Stimulated activated CD8-positive, alpha-beta memory T cell treated with anti-CD3 and anti-CD28 coated beads, Interleukin-4, amount 100 ng/mL, for 4 hours (primary cell): ENCODE data around the gene GRHPR.
"Not testable (repeated sequence)": the region's sequence is repeated elsewhere in the genome, so short reads cannot be mapped to it uniquely, and the experiment has no call there.

Source experiments
- DNase-seq, 2 donors: peaks; one replicate each; pipeline ENCODE4 v3.0.0-alpha.2; 2020; ENCODE audit warnings: low read depth in 2 of 2, low spot score in 1 of 2

Gene GRHPR

DNA sequence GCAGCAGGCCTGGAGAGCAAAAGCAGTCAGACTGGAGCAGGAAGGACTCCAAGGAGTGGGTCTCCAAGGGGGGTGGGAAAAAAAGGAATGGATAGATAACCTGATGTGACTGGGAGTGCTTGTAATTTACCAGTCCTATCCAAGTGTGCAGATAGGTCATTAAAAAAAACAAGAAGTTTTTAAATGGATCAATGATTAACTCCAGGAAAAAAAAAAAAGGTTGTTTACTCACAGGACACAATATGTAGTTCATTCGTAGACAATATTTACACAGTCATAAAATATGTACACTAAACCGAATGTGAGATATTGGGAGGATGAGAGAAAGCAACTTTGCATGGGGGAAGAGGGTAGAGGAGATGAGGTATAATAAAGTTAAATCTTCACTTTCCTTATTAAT, 22.4 kb downstream of the GRHPR start:
- DNase-seq: no peak

DNA sequence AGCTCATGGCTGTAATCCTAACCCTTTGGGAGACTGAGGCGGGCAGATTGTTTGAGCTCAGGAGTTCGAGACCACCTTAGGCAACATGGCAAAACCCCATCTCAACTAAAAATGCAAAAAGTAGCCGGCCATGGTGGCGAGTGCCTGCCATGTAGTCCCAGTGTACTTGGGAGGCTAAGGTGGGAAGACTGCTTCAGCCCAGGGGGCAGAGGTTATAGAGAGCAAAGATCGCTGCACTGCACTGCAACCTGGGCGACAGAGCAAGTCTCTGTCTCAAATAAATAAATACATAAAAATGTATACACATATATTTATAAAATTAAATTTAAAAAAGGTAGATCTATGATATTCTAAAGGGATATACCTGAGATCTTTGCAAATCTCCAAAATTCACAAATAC, 23.3 kb downstream of the GRHPR start:
- no peak for DNase-seq

DNA sequence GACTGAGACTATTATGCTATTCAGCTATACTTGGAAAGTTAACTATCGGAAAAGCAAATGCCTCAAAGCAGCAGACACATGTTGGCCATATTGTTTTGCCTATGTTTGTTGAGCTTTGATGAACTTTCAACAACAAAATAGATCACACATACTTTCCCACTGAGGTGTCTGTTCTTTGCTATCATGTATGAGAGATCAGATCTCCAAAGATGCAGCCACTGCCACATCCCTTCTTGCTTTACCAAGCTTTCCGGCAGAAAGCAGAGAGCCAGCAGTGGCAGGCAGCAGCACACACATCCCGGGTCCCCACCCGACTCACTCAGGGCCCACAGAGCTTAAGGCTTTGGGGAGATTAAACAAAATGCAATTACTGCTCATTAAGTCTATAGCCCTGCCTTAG, 23.9 kb downstream of the GRHPR start:
- DNase-seq: no peak

DNA sequence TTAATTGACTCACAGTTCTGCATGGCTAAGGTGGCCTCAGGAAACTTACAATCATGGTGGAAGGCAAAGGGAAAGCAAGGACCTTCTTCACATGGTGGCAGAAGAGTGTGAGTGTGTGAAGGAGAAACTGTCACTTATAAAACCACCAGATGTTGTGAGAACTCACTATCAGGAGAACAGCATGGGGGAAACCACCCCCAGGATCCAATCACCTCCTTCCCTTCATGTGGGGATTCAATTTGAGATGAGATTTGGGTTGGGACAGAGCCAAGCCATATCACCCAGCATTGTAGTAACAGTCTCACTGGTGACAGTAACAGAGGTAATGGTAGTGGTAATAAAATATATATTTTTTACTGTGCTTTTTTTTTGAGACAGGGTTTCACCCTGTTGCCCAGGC, 24.6 kb downstream of the GRHPR start:
- DNase-seq: no peak

DNA sequence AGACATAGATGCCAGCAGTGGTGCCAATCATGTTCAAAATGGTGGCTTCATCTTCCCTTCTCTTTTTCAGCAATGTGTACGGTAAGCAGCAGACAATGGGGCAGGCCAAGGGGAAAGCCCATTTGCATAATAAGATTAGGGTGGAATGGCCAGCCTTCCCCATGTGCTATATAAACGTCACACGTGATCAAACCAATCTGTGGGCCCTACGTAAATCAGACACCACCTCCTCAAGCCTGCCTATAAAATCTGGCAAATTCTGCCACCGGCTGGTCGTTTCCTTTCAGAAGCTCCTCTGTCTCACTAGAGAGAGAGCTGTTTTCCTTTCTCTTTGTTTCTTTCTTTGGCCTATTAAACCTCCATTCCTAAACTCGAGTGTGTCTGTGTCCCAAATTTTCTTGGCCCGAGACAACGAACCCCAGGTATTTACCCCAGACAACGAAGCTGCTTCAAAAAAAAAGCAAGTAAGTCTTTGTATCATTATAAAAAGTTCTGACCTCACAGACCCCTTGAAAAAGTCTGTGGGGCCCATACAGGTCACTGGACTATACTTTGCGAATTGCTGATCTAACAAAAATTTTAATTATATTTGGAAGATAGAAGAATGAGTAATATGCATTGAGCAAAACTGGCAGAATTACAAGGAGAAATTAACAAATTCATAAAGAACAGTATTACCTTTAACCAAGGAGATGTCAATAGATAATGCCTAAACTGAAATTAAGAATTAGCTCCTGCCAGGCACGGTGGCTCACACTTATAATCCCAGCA, 27.6 kb downstream of the GRHPR start:
- no peak for DNase-seq

DNA sequence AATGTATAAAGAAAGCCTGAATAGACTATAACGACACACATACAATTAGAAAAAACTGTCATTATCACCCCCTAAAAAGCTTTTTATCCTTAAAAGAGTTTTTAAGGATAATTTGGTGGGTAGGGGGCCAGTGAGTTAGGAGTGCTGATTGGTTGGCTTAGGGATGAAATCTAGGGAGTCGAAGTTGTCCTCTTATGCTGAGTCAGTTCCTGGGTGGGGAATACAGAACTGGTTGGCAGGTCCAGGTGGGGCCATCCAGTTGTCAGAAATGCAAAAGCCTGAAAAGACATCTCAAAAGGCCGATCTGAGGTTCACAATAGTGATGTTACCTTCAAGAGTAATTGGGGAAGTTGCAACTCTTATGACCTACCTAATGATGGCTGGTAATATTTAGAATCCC, 29.1 kb downstream of the GRHPR start:
- no peak for DNase-seq

DNA sequence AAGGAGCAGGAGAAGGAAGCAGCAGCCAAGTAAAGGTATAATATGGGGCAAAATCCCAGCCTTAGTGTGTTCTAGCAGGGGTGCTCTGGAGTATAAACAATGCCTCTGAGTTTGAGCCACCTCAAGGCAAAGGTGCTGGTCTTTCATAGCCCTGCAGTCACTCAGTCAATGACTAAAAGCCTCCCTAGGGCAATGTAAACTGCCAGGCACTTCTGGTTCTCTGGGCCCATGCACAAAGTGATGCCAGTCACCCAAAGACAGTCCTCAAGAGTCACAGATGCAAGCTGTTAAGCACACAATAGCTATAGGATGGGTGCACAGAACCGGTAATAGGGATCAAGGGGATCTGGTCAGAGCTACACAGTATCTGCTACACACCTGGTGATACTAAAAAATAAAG, 30.1 kb downstream of the GRHPR start:
- no peak for DNase-seq

DNA sequence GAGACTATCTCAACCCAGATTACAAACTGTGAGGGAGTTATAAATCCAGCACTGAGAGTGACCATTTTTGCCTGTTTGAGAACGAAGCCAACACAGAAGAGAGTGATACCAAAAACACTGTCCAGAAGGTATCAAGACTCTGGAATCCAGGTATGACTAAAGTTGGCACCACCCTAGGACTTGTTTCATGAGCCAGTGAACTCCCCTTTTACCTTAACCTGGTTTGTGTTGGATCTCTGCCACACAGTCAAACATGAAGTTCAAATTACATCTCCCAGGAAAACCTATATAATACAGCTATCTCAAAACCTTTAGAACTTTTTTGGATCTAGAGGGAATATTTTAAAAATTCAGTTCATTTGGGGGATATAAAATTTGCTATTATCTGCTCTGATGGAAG, 31.3 kb downstream of the GRHPR start:
- no peak for DNase-seq

DNA sequence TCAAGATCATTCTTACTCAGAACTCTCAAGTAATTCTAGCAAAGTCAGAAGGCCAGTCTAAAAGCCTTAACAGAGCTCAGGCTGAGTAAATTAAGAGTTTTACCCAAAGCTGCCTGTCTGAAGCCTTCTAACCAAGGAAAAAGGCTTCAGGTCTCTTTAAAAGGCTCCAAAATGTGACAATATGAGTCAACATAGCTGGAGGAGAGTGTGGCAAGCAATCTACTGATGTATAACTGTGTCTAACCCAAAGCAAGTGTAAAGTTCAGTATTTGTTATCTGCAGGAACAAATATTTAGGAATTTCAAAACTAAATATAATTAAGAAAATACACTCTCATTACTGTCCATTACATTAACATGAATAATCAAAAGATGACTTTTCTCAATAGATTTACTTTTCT, 31.7 kb downstream of the GRHPR start:
- DNase-seq: no peak

DNA sequence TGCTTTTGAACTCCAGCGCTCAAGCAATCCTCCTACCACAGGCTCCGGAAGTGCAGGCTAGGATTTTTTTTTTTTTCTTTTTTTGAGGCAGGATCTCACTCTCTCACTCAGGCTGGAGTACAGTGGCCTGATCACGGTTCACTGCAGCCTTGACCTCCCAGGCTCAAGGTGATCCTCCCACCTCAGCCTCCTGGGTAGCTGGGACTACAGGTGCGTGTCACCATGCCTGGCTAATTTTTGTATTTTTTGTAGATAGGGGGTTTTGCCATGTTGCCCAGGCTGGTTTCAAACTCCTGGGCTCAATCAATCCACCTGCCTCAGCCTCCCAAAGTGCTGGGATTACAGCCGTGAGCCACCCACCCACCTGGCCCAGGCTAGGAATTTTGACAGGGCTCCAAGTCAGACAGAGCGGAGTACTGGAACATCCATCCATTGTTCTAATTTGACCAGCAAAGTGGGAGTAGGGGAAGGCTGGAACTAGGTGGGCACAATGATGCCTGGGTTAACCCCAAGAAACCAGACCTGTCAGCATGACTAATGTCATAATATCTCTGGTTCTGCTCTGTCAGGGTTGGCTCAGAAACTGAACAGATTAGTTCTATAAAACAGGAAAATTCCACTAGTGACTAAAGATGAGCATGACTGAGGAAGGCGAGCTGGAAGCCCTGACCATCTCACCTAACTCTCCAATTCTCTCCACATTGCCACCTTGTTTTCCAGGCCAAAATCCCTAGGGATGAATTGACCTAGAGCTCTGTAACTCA, 33.6 kb downstream of the GRHPR start:
- DNase-seq: no peak

DNA sequence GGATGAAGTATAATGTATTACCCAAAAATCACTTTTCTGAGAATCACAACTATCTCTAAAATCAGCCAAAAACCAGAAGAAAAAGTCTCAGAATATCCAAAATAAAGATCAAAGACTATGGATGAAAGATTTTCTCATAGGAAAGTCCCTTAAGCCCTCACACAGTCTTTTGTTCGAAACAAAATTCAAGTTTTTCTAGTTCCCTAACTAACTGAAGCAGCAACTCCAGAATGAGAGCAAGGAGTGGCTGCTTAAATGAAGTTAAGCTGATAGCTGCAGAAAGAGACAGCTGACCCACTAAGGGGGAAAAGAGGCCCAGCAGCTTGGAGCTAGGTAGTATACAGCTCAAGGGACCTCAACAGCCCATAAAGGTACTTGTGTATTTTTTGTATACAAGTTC, 34.3 kb downstream of the GRHPR start:
- DNase-seq: no peak

DNA sequence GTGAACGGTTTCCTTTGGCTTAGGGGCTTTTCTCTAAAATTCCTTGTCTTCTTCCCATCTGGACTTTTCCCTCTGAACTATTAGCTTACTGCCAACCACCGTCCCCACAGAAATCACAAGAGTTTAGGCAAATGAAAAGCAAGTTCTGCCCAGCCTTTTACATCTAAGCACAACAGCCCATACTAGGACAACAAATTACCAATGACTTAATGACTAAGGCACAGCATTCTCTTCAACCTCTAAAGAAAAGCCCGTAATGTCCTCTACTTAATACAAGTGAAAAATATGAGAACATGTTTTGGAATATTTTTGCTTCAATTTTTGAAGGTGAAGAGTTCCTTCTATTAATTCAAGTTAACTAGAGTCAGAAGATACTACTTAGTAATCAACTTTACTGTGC, 41.5 kb downstream of the GRHPR start:
- no peak for DNase-seq

DNA sequence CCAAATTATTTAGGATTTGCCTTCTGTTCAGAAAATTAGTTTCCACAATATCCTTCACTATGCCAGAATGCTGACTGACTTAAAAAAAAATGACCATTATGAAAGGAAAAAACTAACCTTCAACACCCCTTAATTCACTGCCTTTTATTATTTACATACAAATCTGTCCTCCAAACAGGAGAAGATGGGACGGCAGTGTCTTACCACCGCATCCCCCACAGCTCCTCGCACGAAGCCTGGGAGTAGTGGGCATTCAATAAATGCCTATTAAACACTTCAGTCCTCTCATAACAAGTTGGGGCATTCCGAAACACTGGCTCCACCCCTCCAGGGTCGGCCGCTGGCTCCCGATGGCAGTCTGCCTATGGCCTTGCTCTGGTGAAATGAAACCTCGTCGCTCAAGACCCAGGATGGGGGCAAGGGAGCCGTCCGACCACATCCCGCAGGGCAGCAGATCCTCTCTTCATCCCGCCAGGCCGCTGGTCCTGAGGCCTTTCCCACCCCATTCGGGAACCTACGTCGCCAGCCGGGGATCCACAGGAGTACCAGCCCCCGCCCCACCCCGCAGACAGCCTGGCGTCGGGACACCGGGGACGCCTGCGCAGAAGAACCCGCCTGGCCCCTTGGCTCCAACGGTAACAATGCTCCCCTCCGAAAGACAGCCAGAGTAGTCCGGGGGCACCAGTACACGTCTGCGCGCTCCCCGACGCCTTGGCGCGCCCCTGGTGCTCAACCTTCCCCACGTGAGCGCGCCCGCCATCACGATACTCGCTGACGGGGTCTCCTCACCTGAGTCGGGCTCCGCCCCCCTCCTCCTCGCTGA, 42.1 kb downstream of the GRHPR start:
- peak in 1 of 2 donors; percentile 62 for DNase-seq

DNA sequence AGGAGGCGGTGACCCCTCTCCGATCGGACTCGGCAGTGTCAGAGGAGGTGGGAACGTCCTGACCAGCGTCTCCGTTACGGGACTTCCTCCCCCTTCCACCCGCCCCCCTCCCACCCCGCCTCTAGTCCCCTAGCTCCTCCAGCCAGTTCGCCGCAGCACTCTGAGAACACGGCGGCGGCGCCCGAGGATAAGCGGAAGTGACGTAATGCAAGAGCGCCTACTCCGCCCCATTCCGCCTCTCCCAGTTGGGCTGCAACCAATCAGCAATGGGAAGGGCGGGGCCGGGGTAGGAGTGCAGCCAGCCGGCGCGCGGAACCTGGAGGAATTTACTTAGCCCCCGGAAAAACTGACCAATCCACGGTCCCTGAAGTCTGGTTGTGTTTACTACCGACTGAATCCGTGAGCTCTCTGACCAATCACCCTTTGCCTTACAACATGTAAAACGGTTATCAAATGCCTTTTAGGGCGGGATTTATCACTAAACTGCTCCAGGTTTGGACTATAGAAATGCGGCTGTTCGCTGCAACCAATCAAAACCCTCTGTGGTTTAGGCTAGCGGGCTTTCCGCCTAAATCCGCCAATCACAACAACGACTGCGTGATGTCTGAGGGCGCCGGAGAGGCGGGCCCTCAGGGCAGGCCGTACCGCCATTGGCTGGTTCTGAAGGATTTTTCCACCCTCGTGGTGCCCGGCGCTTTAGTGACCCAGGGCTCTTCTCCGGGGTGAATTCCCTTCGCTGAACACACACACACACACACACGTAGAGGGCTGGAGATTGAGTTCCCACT, 42.9 kb downstream of the GRHPR start, which contains the start of gene ZBTB5:
Gene ZBTB5, minus strand, starts transcription at position 202 of the 788 bp plus-strand sequence. CDS start 22,899 bp downstream, outside the sequence.
- peak; percentile 96 to 98 for DNase-seq

DNA sequence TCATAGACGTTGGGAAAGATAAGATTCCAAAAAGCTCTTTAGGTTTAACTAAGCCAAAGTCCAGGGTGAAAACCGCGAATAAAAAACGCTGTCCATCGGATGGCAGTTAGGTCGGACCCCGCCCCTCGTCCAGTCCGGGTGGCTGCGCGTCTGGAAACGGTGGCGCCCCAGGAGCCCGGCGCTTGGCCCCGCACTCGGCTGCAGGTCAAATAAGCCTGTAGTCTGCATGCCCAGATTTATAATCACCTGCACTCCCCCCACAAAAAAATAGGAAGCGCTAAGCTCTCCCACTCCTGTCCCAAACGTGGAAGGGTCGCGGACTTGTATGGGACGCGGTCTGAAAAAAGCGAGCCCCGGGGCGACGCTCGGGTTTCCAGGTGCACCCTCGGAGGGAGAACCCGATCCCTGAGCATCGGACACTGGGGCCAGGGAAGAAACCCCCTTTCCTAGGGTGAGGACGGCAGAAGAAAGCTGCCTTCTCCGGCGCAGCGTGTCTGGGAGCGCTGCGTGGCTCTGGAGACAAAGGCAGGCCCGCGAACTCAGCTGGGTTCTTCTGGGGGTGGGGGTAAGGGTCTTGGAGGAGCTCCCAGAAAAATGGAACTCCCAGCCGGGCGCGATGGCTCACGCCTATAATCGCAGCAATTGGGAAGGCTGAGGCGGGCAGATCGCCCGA, 43.7 kb downstream of the GRHPR start:
- no peak for DNase-seq

DNA sequence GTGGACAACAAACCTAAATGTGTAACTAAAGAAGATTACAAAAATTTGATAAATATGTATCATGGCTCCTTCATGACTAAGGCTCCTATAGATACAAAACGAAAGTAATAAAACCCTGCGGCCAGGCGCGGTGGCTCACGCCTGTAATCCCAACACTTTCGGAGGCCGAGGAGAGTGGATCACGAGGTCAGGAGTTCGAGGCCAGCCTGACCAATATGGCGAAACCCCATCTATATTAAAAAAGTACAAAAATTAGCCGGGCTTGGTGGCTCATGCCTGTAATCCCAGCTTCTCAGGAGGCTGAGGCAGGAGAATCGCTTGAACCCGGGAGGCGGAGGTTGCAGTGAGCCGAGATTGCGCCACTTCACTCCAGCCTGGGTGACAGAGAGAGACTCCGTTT, 45.0 kb downstream of the GRHPR start:
- not testable (repeated sequence) for DNase-seq

DNA sequence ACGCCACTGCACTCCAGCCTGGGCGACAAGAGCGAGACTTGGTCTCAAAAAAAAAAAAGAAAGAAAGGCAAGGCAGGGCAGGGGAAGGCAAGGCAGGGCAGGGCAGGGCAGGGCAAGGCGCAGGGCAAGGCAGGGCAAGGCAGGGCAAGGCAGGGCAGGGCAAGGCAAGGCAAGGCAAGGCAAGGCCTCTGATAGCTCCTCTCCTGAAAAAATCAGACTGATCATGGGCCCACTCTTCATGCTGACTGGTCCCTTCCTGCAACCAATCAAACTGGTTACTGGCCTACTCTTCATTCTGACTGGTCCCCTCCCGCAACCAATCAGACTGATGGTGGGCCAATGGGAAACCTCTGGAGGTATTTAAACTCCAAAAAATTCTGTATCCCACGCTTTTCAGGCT, 46.1 kb downstream of the GRHPR start:
- no peak for DNase-seq

DNA sequence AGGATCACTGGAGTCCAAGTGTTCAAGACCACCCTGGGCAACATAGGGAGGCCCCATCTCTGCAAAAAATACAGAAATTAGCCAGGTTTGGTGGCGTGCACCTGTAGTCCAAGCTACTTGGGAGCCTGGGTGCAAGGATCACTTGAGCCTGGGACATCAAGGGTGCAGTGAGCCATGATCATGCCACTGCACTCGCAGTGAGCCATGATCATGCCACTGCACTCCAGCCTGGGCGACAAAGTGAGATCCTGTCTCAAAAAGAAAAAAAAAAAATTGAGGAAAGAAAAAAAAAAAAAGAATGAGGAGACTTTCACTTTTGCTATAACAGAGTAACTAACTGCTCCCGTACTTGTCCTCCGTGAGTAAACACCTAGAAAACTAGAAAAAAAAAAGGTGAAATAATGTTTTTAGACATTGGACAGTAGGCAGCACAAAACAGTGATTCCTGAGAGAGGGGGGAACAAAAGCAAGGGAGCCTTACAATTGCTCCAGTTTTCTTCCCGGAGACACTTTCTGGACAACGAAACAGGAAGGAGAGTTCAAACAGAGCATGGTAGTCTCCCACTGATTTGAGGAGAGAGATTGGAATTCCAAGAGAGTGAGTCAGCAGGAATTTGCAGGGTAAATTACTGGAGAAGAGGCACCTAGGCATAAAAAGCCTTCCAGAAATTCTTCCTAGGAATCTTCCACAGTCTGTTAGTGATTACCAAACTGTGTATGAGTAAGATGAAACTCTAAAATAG, 49.6 kb downstream of the GRHPR start:
- no peak for DNase-seq

DNA sequence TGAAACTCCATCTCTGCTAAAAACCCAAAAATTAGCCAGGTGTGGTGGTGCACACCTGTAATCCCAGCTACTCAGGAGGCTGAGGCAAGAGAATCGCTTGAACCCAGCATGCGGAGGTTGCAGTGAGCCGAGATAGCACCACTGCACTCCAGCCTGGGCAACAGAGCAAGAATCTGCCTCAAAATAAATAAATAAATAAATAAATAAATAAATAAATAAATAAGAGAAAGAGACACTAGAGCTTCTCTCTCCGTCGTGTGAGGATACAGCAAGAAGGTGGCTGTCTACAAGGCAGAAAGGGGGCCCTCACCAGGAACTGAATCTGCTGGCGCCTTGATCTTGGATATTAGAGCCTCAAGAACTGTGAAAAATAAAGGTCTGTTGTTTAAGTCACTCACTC, 51.5 kb downstream of the GRHPR start:
- DNase-seq: not testable (repeated sequence)

DNA sequence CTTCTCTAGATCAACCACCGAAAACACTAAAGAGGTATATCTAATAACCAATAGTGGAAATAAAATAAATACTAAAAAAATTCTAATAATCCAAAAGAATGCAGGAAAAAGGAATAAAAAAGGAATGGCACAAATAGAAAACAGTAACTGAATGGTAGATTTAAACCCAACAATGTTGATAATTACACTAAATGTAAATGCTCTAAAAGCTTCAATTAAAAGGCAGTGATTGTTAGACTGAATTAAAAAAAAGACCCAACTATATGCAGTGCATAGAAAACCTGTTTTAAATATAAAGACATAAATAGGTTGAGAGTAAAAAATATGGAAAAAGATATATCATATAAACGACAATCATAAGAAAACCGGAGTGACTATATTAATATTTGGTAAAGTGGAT, 51.9 kb downstream of the GRHPR start:
- DNase-seq: no peak
